MM.1S (cell line): ENCODE measurements around the gene LIFR.

Source experiments
- CTCF ChIP-seq: fragments of 300-600 bp; sonication (generic); IDR thresholded peaks from 2 replicates; pipeline ENCODE4 v1.5.1; 2016; ENCODE audit warnings: antibody characterized with exemption, low read length, mixed read lengths
- EZH2 ChIP-seq: fragments of 300-600 bp; sonication (generic); optimal IDR thresholded peaks from 2 replicates; pipeline ENCODE3; 2017; ENCODE audit warnings: low read depth, mild to moderate bottlenecking, antibody characterized with exemption, low read length, mixed read lengths
- EZH2phosphoT487 ChIP-seq: fragments of 300-600 bp; sonication (generic); IDR thresholded peaks from 2 replicates; pipeline ENCODE4 v1.6.1; 2018; ENCODE audit warnings: antibody characterized with exemption, low read length

GRCh38 chr5:38527475-38527874, 29.0 kb downstream of the LIFR start:
- TF ChIP-seq CTCF (no peak), EZH2phosphoT487 (no peak), EZH2 (no peak)
